ENCODE results near the gene VEGFA.

The VEGFA gene

GRCh38 chr6:43776115-43776798 is 6.2 kb downstream of the VEGFA start:
- H3K4me3 ChIP-seq (ENCODE audit: low read length): no peak overlapping the region
- no peak overlapping the region for H3K9ac ChIP-seq (ENCODE audit: low read depth, low read length)
- H3K4me2 ChIP-seq (ENCODE audit: low read length): no peak overlapping the region
- no peaks in the 10 kb centered on the region for H3K27me3 ChIP-seq (ENCODE audit: control insufficient read depth, insufficient read depth, low read length)
- H3K4me1 ChIP-seq (ENCODE audit: control insufficient read depth, insufficient read depth, low read length): peaks cover 35% of the 10 kb centered on the region
- H3K9me3 ChIP-seq (replicated peaks; ENCODE audit: low read length): no peaks in the 10 kb centered on the region
- peaks cover 51% of the 10 kb centered on the region for H3K36me3 ChIP-seq (ENCODE audit: insufficient read depth, low read length)

GRCh38 chr6:43776799-43777776 is 7.1 kb downstream of the VEGFA start:
- H3K36me3 ChIP-seq (ENCODE audit: insufficient read depth, low read length): peaks cover 60% of the 10 kb centered on the region
- H3K4me1 ChIP-seq (ENCODE audit: control insufficient read depth, insufficient read depth, low read length): peaks cover 33% of the 10 kb centered on the region
- H3K4me3 ChIP-seq (ENCODE audit: low read length): no peak overlapping the region
- no peaks in the 10 kb centered on the region for H3K9me3 ChIP-seq (replicated peaks; ENCODE audit: low read length)
- H3K9ac ChIP-seq (ENCODE audit: low read depth, low read length): no peak overlapping the region
- H3K27me3 ChIP-seq (ENCODE audit: control insufficient read depth, insufficient read depth, low read length): no peaks in the 10 kb centered on the region
- no peak overlapping the region for H3K4me2 ChIP-seq (ENCODE audit: low read length)

GRCh38 chr6:43778131-43778855 is 8.3 kb downstream of the VEGFA start:
- Histone ChIP-seq H3K4me2 (ENCODE audit: low read length) (no peak overlapping the region), H3K4me3 (ENCODE audit: low read length) (no peak overlapping the region), H3K9me3 (replicated peaks; ENCODE audit: low read length) (no peaks in the 10 kb centered on the region), H3K27me3 (ENCODE audit: control insufficient read depth, insufficient read depth, low read length) (no peaks in the 10 kb centered on the region), H3K36me3 (ENCODE audit: insufficient read depth, low read length) (peaks cover 72% of the 10 kb centered on the region), H3K4me1 (ENCODE audit: control insufficient read depth, insufficient read depth, low read length) (peaks cover 23% of the 10 kb centered on the region), H3K9ac (ENCODE audit: low read depth, low read length) (no peak overlapping the region)

- Histone ChIP-seq H3K36me3 (ENCODE audit: insufficient read depth, low read length) (peaks cover 81% of the 10 kb centered on the region), H3K4me3 (ENCODE audit: low read length) (no peak overlapping the region), H3K27me3 (ENCODE audit: control insufficient read depth, insufficient read depth, low read length) (no peaks in the 10 kb centered on the region), H3K9ac (ENCODE audit: low read depth, low read length) (no peak overlapping the region), H3K4me1 (ENCODE audit: control insufficient read depth, insufficient read depth, low read length) (peaks cover 14% of the 10 kb centered on the region), H3K9me3 (replicated peaks; ENCODE audit: low read length) (no peaks in the 10 kb centered on the region), H3K4me2 (ENCODE audit: low read length) (no peak overlapping the region)
Observed at GRCh38 chr6:43778976-43779851, 9.2 kb downstream of the VEGFA start.

- Histone ChIP-seq H3K9me3 (replicated peaks; ENCODE audit: low read length) (no peaks in the 10 kb centered on the region), H3K27me3 (ENCODE audit: control insufficient read depth, insufficient read depth, low read length) (no peaks in the 10 kb centered on the region), H3K4me1 (ENCODE audit: control insufficient read depth, insufficient read depth, low read length) (peaks cover 9% of the 10 kb centered on the region), H3K36me3 (ENCODE audit: insufficient read depth, low read length) (peaks cover 86% of the 10 kb centered on the region), H3K4me2 (ENCODE audit: low read length) (no peak overlapping the region), H3K4me3 (ENCODE audit: low read length) (no peak overlapping the region), H3K9ac (ENCODE audit: low read depth, low read length) (no peak overlapping the region)
Observed at GRCh38 chr6:43779852-43780236, 9.8 kb downstream of the VEGFA start.

GRCh38 chr6:43780293-43780692 is 10.3 kb downstream of the VEGFA start:
- Histone ChIP-seq H3K4me2 (ENCODE audit: low read length) (no peak overlapping the region), H3K27me3 (ENCODE audit: control insufficient read depth, insufficient read depth, low read length) (no peaks in the 10 kb centered on the region), H3K9ac (ENCODE audit: low read depth, low read length) (no peak overlapping the region), H3K4me1 (ENCODE audit: control insufficient read depth, insufficient read depth, low read length) (peaks cover 4% of the 10 kb centered on the region), H3K4me3 (ENCODE audit: low read length) (no peak overlapping the region), H3K9me3 (replicated peaks; ENCODE audit: low read length) (no peaks in the 10 kb centered on the region), H3K36me3 (ENCODE audit: insufficient read depth, low read length) (peaks cover 89% of the 10 kb centered on the region)

GRCh38 chr6:43780941-43781928 is 11.2 kb downstream of the VEGFA start:
- Histone ChIP-seq H3K4me3 (ENCODE audit: low read length) (no peak overlapping the region), H3K4me2 (ENCODE audit: low read length) (no peak overlapping the region), H3K36me3 (ENCODE audit: insufficient read depth, low read length) (peaks cover 88% of the 10 kb centered on the region), H3K9ac (ENCODE audit: low read depth, low read length) (no peak overlapping the region), H3K27me3 (ENCODE audit: control insufficient read depth, insufficient read depth, low read length) (no peaks in the 10 kb centered on the region), H3K4me1 (ENCODE audit: control insufficient read depth, insufficient read depth, low read length) (no peaks in the 10 kb centered on the region), H3K9me3 (replicated peaks; ENCODE audit: low read length) (no peaks in the 10 kb centered on the region)

- Histone ChIP-seq H3K9me3 (replicated peaks; ENCODE audit: low read length) (no peaks in the 10 kb centered on the region), H3K4me1 (ENCODE audit: control insufficient read depth, insufficient read depth, low read length) (no peaks in the 10 kb centered on the region), H3K4me2 (ENCODE audit: low read length) (no peak overlapping the region), H3K36me3 (ENCODE audit: insufficient read depth, low read length) (peaks cover 84% of the 10 kb centered on the region), H3K27me3 (ENCODE audit: control insufficient read depth, insufficient read depth, low read length) (no peaks in the 10 kb centered on the region), H3K9ac (ENCODE audit: low read depth, low read length) (no peak overlapping the region), H3K4me3 (ENCODE audit: low read length) (no peak overlapping the region)
Observed at GRCh38 chr6:43781941-43782704, 12.1 kb downstream of the VEGFA start.

GRCh38 chr6:43782764-43783513 is 12.9 kb downstream of the VEGFA start:
- Histone ChIP-seq H3K9ac (ENCODE audit: low read depth, low read length) (no peak overlapping the region), H3K4me1 (ENCODE audit: control insufficient read depth, insufficient read depth, low read length) (no peaks in the 10 kb centered on the region), H3K36me3 (ENCODE audit: insufficient read depth, low read length) (peaks cover 76% of the 10 kb centered on the region), H3K4me2 (ENCODE audit: low read length) (no peak overlapping the region), H3K27me3 (ENCODE audit: control insufficient read depth, insufficient read depth, low read length) (no peaks in the 10 kb centered on the region), H3K4me3 (ENCODE audit: low read length) (no peak overlapping the region), H3K9me3 (replicated peaks; ENCODE audit: low read length) (no peaks in the 10 kb centered on the region)

All from skeletal muscle satellite cell (primary cell).